ENCODE measurements around the gene MON1A.

GRCh38 chr3:49867871-49868321 is 61.7 kb downstream of the MON1A start:
- TF ChIP-seq CTCF (IDR thresholded peaks at IDR 0.05): no peak
- TF ChIP-seq POLR2AphosphoS5 (IDR thresholded peaks at IDR 0.05): no peak
- no peak for TF ChIP-seq POLR2A (IDR thresholded peaks at IDR 0.05)
